ENCODE results near the gene CRYGC. TPM values are rescaled to one million over a fixed set of nuclear protein-coding genes. Genes with fewer than 3 reads are reported as not detected.
"Not testable (repeated sequence)": the region's sequence is repeated elsewhere in the genome, so short reads cannot be mapped to it uniquely, and the experiment has no call there.

The CRYGC gene
- total RNA-seq, 1 donor from 2014 or later, result not detected

GRCh38 chr2:208136716-208137094, 7.1 kb upstream of the CRYGC start:
- no peak for DNase-seq

- no peak for DNase-seq
These were observed 6.4 kb upstream of the CRYGC start for GRCh38 chr2:208135794-208136715.

GRCh38 chr2:208134928-208135586, 5.4 kb upstream of the CRYGC start:
- DNase-seq, result no peak

- DNase-seq, result no peak
These were observed 1.1 kb upstream of the CRYGC start for GRCh38 chr2:208130712-208131110.

- DNase-seq, result no peak
These were observed 1.5 kb downstream of the CRYGC start for GRCh38 chr2:208128136-208128535.

GRCh38 chr2:208127090-208127489, 2.5 kb downstream of the CRYGC start:
- no peak for DNase-seq

- no peak for DNase-seq
These were observed 4.4 kb downstream of the CRYGC start for GRCh38 chr2:208125251-208125650.

- not testable (repeated sequence) for DNase-seq
These were observed 5.5 kb downstream of the CRYGC start, which contains the start of gene CRYGD for GRCh38 chr2:208124013-208124715. Gene CRYGD, minus strand, starts transcription at chr2:208124524. Its CDS starts 51 bp downstream, at chr2:208124473.

- no peak for DNase-seq
These were observed 7.4 kb downstream of the CRYGC start for GRCh38 chr2:208122248-208122647.

- DNase-seq, result no peak
These were observed 10.7 kb downstream of the CRYGC start for GRCh38 chr2:208118918-208119317.

- not testable (repeated sequence) for DNase-seq
These were observed 12.2 kb downstream of the CRYGC start for GRCh38 chr2:208117390-208117789.

GRCh38 chr2:208112969-208113368, 16.7 kb downstream of the CRYGC start:
- DNase-seq, result no peak

- DNase-seq, result not testable (repeated sequence)
These were observed 17.3 kb downstream of the CRYGC start for GRCh38 chr2:208112273-208112745.

- DNase-seq, result no peak
These were observed 26.0 kb downstream of the CRYGC start for GRCh38 chr2:208103616-208104015.

- peak; percentile 2 for DNase-seq
These were observed 27.7 kb downstream of the CRYGC start for GRCh38 chr2:208101716-208102631.

- DNase-seq, result no peak
These were observed 29.8 kb downstream of the CRYGC start for GRCh38 chr2:208099682-208100470.

GRCh38 chr2:208098701-208099100, 30.9 kb downstream of the CRYGC start:
- DNase-seq, result not testable (repeated sequence)

- DNase-seq, result no peak
These were observed 31.4 kb downstream of the CRYGC start for GRCh38 chr2:208098267-208098666.

- DNase-seq, result peak; percentile 20
These were observed 31.8 kb downstream of the CRYGC start for GRCh38 chr2:208097801-208098200.

- DNase-seq, result no peak
These were observed 32.3 kb downstream of the CRYGC start for GRCh38 chr2:208097313-208097712.

- no peak for DNase-seq
These were observed 33.5 kb downstream of the CRYGC start for GRCh38 chr2:208096080-208096479.
